ENCODE measurements around the gene MMP3. TPM values are rescaled to one million over a fixed set of nuclear protein-coding genes. Genes with fewer than 3 reads are reported as not detected.

The MMP3 gene
- total RNA-seq (2021) (not detected in 2 replicates), Bru-seq, nascent RNA (percentile 8 among the genes with signal in this experiment), BruChase-seq, experiment 1, labeled RNA remaining after a 2-hour chase (not detected), BruChase-seq, experiment 2, labeled RNA remaining after a 6-hour chase (not detected)
- long read RNA-seq = 0 reads

DNA sequence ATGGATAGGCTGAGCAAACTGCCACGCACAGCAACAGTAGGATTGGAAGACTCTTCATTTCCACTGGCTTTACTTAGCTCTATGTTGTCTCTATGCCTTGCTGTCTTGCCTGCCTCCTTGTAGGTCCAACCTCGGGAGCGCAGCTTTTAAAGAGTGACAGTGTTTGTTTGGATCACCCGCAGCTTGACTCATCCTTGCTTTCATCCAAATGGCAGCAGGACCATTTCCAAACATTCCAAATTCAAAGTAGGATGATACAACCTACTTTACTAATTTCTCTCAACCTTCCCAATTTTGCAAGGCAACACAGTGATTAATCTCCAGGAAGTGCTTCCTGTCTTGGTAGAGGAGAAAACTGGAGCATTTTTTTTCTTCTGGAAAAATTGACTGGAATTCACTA lies at the start of gene MMP3:
Gene MMP3, minus strand, starts transcription at position 121 of the 400 bp plus-strand sequence. Its CDS starts 63 bp downstream, at position 58.
- H3K36me3 ChIP-seq (ENCODE audit: low read depth) = no peaks in the 10 kb centered on the region
- CTCF ChIA-PET = no interaction called here
- no peak within 1 kb of the TSS for H3K4me2 ChIP-seq
- no peak for TF ChIP-seq EZH2 (IDR thresholded peaks at IDR 0.05; ENCODE audit: low read depth)
- TF ChIP-seq, protein P1, sequence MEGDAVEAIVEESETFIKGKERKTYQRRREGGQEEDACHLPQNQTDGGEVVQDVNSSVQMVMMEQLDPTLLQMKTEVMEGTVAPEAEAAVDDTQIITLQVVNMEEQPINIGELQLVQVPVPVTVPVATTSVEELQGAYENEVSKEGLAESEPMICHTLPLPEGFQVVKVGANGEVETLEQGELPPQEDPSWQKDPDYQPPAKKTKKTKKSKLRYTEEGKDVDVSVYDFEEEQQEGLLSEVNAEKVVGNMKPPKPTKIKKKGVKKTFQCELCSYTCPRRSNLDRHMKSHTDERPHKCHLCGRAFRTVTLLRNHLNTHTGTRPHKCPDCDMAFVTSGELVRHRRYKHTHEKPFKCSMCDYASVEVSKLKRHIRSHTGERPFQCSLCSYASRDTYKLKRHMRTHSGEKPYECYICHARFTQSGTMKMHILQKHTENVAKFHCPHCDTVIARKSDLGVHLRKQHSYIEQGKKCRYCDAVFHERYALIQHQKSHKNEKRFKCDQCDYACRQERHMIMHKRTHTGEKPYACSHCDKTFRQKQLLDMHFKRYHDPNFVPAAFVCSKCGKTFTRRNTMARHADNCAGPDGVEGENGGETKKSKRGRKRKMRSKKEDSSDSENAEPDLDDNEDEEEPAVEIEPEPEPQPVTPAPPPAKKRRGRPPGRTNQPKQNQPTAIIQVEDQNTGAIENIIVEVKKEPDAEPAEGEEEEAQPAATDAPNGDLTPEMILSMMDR (conservative IDR thresholded peaks at IDR 0.05) = no peak
- peaks cover 7% of the 10 kb centered on the region; the same call in 1 of the 2 replicates for H3F3A ChIP-seq (ENCODE audit: insufficient read depth, low read depth)
- peaks cover 11% of the 10 kb centered on the region for H3K4me1 ChIP-seq (replicated peaks; ENCODE audit: insufficient read depth)
- no peak within 1 kb of the TSS for H3K4me3 ChIP-seq
- POLR2A ChIA-PET (ENCODE audit: unreplicated experiment) = no interaction called here
- no TSS peak for BruUV-seq (replicated peaks)
- no peaks in the 10 kb centered on the region; the same call in 1 of the 2 replicates for H3K9me3 ChIP-seq (ENCODE audit: insufficient read depth, low read depth)
- no peaks in the 10 kb centered on the region for H4K20me1 ChIP-seq (ENCODE audit: insufficient read depth)
- DNase-seq = no peak
- H3K9me2 ChIP-seq (ENCODE audit: insufficient read depth) = no peaks in the 10 kb centered on the region
- no peak within 1 kb of the TSS for H2AFZ ChIP-seq
- no peak within 1 kb of the TSS for H3K27ac ChIP-seq
- no peaks in the 10 kb centered on the region for H3K27me3 ChIP-seq (ENCODE audit: insufficient read depth, low read depth)
- no peaks in the 10 kb centered on the region for H3K79me2 ChIP-seq (ENCODE audit: low read depth)
- intact Hi-C loops (cut with micrococcal nuclease; ENCODE audit: unreplicated experiment) = no loop called here

DNA sequence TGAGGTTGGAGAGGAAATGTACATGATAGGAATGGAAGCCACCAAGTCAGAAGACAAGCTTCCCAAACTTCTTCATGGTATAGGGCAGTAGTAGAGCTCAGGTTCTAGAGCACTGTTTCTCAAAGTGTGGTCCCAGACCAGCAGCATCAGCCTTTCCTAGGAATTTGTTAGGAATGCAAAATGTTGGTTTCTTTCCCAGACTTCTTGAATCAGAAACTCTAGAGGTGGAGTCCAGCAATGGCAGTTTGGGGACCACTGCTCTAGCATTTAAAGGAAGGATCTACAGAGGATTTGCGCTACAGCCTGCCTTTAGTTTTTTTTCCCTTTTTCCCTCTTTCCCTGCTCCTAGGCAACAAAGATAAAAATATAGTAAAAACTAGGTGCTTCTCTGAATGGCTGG lies 48.3 kb upstream of the MMP3 start:
- Histone ChIP-seq H3F3A (ENCODE audit: insufficient read depth, low read depth) (no peaks in the 10 kb centered on the region), H3K79me2 (ENCODE audit: low read depth) (no peaks in the 10 kb centered on the region), H3K9me2 (ENCODE audit: insufficient read depth) (no peaks in the 10 kb centered on the region; the same call in 1 of the 2 replicates), H3K27me3 (ENCODE audit: insufficient read depth, low read depth) (no peaks in the 10 kb centered on the region), H3K4me1 (replicated peaks; ENCODE audit: insufficient read depth) (no peaks in the 10 kb centered on the region), H4K20me1 (ENCODE audit: insufficient read depth) (no peaks in the 10 kb centered on the region), H3K4me3 (no peak overlapping the region), H3K4me2 (no peak overlapping the region), H3K9me3 (ENCODE audit: insufficient read depth, low read depth) (peaks cover 7% of the 10 kb centered on the region), H3K27ac (no peak overlapping the region), H2AFZ (no peak overlapping the region), H3K36me3 (ENCODE audit: low read depth) (no peaks in the 10 kb centered on the region)
- ChIA-PET POLR2A (ENCODE audit: unreplicated experiment) (interaction anchor here (0.6 kb wide), 1 partner anchor 1881 kb away, joined by 4 read pairs; no protein-coding TSS in a partner anchor), CTCF (no interaction called here)
- DNase-seq = no peak
- no TSS peak for BruUV-seq (replicated peaks)
- intact Hi-C loops (cut with micrococcal nuclease; ENCODE audit: unreplicated experiment) = no loop called here
- TF ChIP-seq, protein P1 (conservative IDR thresholded peaks at IDR 0.05) = no peak
- no peak for TF ChIP-seq EZH2 (IDR thresholded peaks at IDR 0.05; ENCODE audit: low read depth)

DNA sequence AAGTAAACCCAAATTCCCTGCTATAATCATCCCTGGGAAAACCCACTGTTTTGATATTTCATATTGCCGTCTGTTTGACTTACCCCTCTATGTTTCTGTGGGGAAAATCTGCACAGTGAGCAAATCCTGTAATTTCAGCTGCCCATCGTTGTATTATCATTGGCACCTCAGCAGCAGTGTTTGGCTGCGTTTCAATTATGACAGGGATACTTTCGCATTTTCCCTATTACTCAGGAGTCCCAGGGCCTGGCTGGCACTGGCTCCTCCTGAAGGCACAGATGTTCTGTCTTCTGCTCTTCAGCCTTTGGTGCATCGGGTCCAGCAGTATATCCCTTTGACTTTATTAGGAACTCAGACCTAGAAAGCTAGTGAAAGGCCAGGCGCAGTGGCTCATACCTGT lies 43.6 kb upstream of the MMP3 start:
- TF ChIP-seq, protein P1 (conservative IDR thresholded peaks at IDR 0.05) = no peak
- no peak for TF ChIP-seq EZH2 (IDR thresholded peaks at IDR 0.05; ENCODE audit: low read depth)
- Histone ChIP-seq H3K36me3 (ENCODE audit: low read depth) (no peaks in the 10 kb centered on the region), H3K27ac (no peak overlapping the region), H3F3A (ENCODE audit: insufficient read depth, low read depth) (0 out of 2 replicates have a peak, but pooled peaks cover 5% of the 10 kb centered on the region), H3K9me3 (ENCODE audit: insufficient read depth, low read depth) (no peaks in the 10 kb centered on the region), H3K27me3 (ENCODE audit: insufficient read depth, low read depth) (no peaks in the 10 kb centered on the region), H3K79me2 (ENCODE audit: low read depth) (no peaks in the 10 kb centered on the region), H3K4me2 (no peak overlapping the region), H4K20me1 (ENCODE audit: insufficient read depth) (no peaks in the 10 kb centered on the region), H2AFZ (no peak overlapping the region), H3K4me3 (no peak overlapping the region), H3K9me2 (ENCODE audit: insufficient read depth) (no peaks in the 10 kb centered on the region; the same call in 1 of the 2 replicates), H3K4me1 (replicated peaks; ENCODE audit: insufficient read depth) (no peaks in the 10 kb centered on the region)
- no TSS peak for BruUV-seq (replicated peaks)
- ChIA-PET POLR2A (ENCODE audit: unreplicated experiment) (no interaction called here), CTCF (no interaction called here)
- DNase-seq = no peak
- intact Hi-C loops (cut with micrococcal nuclease; ENCODE audit: unreplicated experiment) = no loop called here

Data from PC-9 (cell line).